ENCODE results near the gene PLD2. TPM values are rescaled to one million over a fixed set of nuclear protein-coding genes. Genes with fewer than 3 reads are reported as not detected.

PLD2 gene
- total RNA-seq, 1 donor, result 19.9 TPM

DNA sequence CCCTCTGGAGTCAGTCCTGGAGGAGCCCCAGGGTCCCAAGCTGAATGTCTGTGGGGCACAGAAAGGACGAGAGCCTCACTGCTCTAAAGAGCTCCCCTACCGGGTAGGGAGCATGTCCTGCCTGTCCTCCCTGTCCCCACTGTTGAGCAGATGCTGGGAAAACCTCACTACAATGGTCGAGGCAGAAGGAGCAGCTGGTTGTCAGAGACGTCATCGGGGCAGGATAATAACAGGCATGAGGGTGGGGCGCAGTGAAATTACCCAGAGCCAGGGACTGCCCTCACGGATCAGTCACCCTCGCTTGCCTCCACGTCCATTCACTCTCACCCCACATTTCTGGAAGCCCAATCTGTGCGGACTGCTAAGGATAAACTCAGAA lies 34.7 kb upstream of the PLD2 start:
- H2AFZ ChIP-seq (ENCODE audit: low read length), result no peak overlapping the region
- no peak overlapping the region for H3K4me3 ChIP-seq (ENCODE audit: insufficient read depth, low read length)
- H4K20me1 ChIP-seq (ENCODE audit: insufficient read depth, low read length), result no peaks in the 10 kb centered on the region
- no peaks in the 10 kb centered on the region for H3K27me3 ChIP-seq (ENCODE audit: insufficient read depth, low read length)
- H3K27ac ChIP-seq (ENCODE audit: low read depth, low read length), result no peak overlapping the region
- H3K79me2 ChIP-seq (ENCODE audit: insufficient read depth, low read length), result no peaks in the 10 kb centered on the region
- no peak for DNase-seq (ENCODE audit: insufficient read length, low spot score, missing footprints)
- H3K4me2 ChIP-seq (ENCODE audit: insufficient read depth, low read length), result no peak overlapping the region
- no peaks in the 10 kb centered on the region for H3K9me3 ChIP-seq (ENCODE audit: low read depth, low read length)
- H3K4me1 ChIP-seq (ENCODE audit: insufficient read depth, low read length), result no peaks in the 10 kb centered on the region
- TF ChIP-seq, protein P1, sequence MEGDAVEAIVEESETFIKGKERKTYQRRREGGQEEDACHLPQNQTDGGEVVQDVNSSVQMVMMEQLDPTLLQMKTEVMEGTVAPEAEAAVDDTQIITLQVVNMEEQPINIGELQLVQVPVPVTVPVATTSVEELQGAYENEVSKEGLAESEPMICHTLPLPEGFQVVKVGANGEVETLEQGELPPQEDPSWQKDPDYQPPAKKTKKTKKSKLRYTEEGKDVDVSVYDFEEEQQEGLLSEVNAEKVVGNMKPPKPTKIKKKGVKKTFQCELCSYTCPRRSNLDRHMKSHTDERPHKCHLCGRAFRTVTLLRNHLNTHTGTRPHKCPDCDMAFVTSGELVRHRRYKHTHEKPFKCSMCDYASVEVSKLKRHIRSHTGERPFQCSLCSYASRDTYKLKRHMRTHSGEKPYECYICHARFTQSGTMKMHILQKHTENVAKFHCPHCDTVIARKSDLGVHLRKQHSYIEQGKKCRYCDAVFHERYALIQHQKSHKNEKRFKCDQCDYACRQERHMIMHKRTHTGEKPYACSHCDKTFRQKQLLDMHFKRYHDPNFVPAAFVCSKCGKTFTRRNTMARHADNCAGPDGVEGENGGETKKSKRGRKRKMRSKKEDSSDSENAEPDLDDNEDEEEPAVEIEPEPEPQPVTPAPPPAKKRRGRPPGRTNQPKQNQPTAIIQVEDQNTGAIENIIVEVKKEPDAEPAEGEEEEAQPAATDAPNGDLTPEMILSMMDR (IDR thresholded peaks at IDR 0.05; ENCODE audit: extremely low read depth, low read depth, low read length), result no peak
- H3K36me3 ChIP-seq (ENCODE audit: insufficient read depth, low read length), result no peaks in the 10 kb centered on the region

DNA sequence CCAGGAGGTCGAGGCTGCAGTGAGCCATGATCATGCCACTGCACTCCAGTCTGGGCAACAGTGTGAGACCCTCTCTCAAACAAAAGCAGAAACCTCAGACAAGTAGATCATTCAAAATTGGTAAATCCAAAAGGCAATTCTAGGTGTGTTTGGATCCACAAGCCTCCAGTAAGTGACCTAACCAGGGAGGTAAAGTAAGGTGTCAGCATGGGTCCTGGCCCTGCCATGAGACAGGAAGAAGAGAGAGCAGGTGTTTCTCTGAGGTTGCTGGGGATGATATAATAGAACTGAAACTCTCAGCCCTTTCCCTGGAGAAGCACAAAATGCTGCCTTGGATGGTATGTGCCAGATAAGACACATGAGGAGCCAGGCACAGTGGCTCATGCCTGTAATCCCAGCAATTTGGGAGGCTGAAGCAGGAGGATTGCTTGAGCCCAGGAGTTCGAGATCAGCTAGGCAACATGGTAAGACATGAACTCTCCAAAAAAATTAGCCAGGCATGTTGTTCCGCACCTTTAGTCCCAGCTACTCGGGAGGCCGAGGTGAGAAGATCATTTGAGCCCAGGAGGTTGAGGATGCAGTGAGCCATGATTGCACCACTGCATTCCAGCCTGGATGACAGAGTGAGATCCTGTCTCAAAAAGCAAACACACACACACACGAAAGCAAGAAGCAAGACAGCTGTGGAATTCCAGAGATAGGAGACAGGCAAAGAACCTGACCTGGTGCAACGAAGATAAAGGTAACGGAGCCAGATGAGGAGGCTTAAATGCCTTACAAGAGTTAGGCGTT lies 28.8 kb upstream of the PLD2 start:
- Histone ChIP-seq H3K4me2 (ENCODE audit: insufficient read depth, low read length) (no peak overlapping the region), H3K9me3 (ENCODE audit: low read depth, low read length) (no peaks in the 10 kb centered on the region), H3K4me3 (ENCODE audit: insufficient read depth, low read length) (no peak overlapping the region), H3K36me3 (ENCODE audit: insufficient read depth, low read length) (no peaks in the 10 kb centered on the region), H4K20me1 (ENCODE audit: insufficient read depth, low read length) (no peaks in the 10 kb centered on the region), H3K27ac (ENCODE audit: low read depth, low read length) (no peak overlapping the region), H3K27me3 (ENCODE audit: insufficient read depth, low read length) (peaks cover 8% of the 10 kb centered on the region), H3K4me1 (ENCODE audit: insufficient read depth, low read length) (no peaks in the 10 kb centered on the region), H3K79me2 (ENCODE audit: insufficient read depth, low read length) (no peaks in the 10 kb centered on the region), H2AFZ (ENCODE audit: low read length) (no peak overlapping the region)
- no peak for DNase-seq (ENCODE audit: insufficient read length, low spot score, missing footprints)
- TF ChIP-seq, protein P1 (IDR thresholded peaks at IDR 0.05; ENCODE audit: extremely low read depth, low read depth, low read length), result no peak

DNA sequence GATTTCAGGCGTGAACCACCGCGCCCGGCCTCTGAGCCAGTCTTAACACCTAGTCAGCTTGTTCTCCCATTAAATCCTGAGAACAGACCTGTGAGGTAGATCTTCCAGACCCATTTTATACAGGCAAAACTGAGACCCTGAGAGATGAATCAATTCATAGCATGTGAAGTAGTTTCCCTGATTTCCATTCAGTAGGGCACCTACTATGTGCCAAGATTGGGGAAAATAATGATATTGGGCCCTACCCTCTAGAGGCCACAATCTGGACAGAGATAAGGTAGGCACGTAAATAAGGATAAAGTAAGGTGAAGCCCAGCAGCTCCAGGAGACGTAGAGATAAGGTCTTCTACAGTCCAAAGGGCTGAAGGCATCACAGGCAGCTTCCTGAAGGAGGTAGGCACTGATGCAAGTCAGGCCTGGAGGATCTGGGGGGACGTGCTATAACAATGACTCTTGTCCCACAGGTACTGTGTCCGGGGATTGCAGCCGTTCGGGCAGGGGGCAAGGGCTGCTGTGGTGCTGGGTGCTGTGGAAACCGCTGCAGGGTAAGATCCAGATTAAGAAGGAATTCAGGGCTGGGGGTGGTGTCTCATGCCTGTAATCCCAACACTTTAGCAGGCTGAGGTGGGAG lies 26.5 kb upstream of the PLD2 start:
- H3K27ac ChIP-seq (ENCODE audit: low read depth, low read length), result no peak overlapping the region
- TF ChIP-seq, protein P1 (IDR thresholded peaks at IDR 0.05; ENCODE audit: extremely low read depth, low read depth, low read length), result no peak
- no peak for DNase-seq (ENCODE audit: insufficient read length, low spot score, missing footprints)
- H3K4me1 ChIP-seq (ENCODE audit: insufficient read depth, low read length), result no peaks in the 10 kb centered on the region
- no peak overlapping the region for H2AFZ ChIP-seq (ENCODE audit: low read length)
- H3K36me3 ChIP-seq (ENCODE audit: insufficient read depth, low read length), result no peaks in the 10 kb centered on the region
- H3K4me2 ChIP-seq (ENCODE audit: insufficient read depth, low read length), result no peak overlapping the region
- H3K27me3 ChIP-seq (ENCODE audit: insufficient read depth, low read length), result peaks cover 29% of the 10 kb centered on the region
- no peaks in the 10 kb centered on the region for H4K20me1 ChIP-seq (ENCODE audit: insufficient read depth, low read length)
- H3K79me2 ChIP-seq (ENCODE audit: insufficient read depth, low read length), result no peaks in the 10 kb centered on the region
- H3K4me3 ChIP-seq (ENCODE audit: insufficient read depth, low read length), result no peak overlapping the region
- H3K9me3 ChIP-seq (ENCODE audit: low read depth, low read length), result no peaks in the 10 kb centered on the region

DNA sequence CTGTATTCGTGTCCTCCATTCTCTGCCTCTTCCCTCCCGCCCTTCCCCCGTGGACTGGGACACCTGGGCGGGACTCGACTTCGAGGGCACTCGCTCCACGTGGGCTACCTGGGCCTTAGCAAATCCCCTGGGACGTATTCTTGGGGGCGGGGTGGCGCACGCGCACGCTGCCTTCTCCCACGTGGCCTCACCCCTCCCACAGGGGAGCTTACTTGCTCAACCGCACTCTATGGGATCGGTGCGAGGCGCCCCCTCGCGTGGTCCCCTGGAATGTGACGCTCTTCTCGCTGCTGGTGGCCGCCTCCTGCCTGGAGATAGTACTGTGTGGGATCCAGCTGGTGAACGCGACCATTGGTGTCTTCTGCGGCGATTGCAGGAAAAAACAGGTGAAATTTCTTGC lies 24.3 kb upstream of the PLD2 start:
- H3K79me2 ChIP-seq (ENCODE audit: insufficient read depth, low read length), result no peaks in the 10 kb centered on the region

More for the DNA sequence above, 24.3 kb upstream of the PLD2 start:
- TF ChIP-seq, protein P1 (IDR thresholded peaks at IDR 0.05; ENCODE audit: extremely low read depth, low read depth, low read length), result no peak
- Histone ChIP-seq H3K27ac (ENCODE audit: low read depth, low read length) (no peak overlapping the region), H3K36me3 (ENCODE audit: insufficient read depth, low read length) (no peaks in the 10 kb centered on the region), H3K4me2 (ENCODE audit: insufficient read depth, low read length) (no peak overlapping the region), H3K9me3 (ENCODE audit: low read depth, low read length) (no peaks in the 10 kb centered on the region), H3K4me1 (ENCODE audit: insufficient read depth, low read length) (peaks cover 17% of the 10 kb centered on the region), H4K20me1 (ENCODE audit: insufficient read depth, low read length) (no peaks in the 10 kb centered on the region), H2AFZ (ENCODE audit: low read length) (no peak overlapping the region), H3K27me3 (ENCODE audit: insufficient read depth, low read length) (peaks cover 36% of the 10 kb centered on the region), H3K4me3 (ENCODE audit: insufficient read depth, low read length) (no peak overlapping the region)
- no peak for DNase-seq (ENCODE audit: insufficient read length, low spot score, missing footprints)

Measured in osteoblast (primary cell).